HCEC 1CT (cell line): ENCODE results near the gene WFDC1.

Experiments used
- DNase-seq: peaks from one replicate; pipeline ENCODE4 v3.0.0-alpha.2; 2017

Gene WFDC1

GRCh38 chr16:84303516-84303915 is 8.8 kb downstream of the WFDC1 start:
- DNase-seq = no peak

- no peak for DNase-seq
These were observed 11.9 kb downstream of the WFDC1 start for GRCh38 chr16:84306564-84306963.

- no peak for DNase-seq
These were observed 12.7 kb downstream of the WFDC1 start for GRCh38 chr16:84307209-84307954.

- DNase-seq = no peak
These were observed 13.4 kb downstream of the WFDC1 start for GRCh38 chr16:84308120-84308519.

GRCh38 chr16:84310642-84311041 is 16.0 kb downstream of the WFDC1 start:
- no peak for DNase-seq

GRCh38 chr16:84312783-84313382 is 18.2 kb downstream of the WFDC1 start:
- no peak for DNase-seq

GRCh38 chr16:84313921-84314320 is 19.2 kb downstream of the WFDC1 start:
- no peak for DNase-seq

- DNase-seq = no peak
These were observed 19.7 kb downstream of the WFDC1 start for GRCh38 chr16:84314373-84314772.

GRCh38 chr16:84314814-84315213 is 20.1 kb downstream of the WFDC1 start:
- no peak for DNase-seq

- DNase-seq = no peak
These were observed 20.7 kb downstream of the WFDC1 start for GRCh38 chr16:84315422-84315821.

- DNase-seq = no peak
These were observed 23.7 kb downstream of the WFDC1 start for GRCh38 chr16:84318091-84318975.

GRCh38 chr16:84319146-84319760 is 24.6 kb downstream of the WFDC1 start:
- DNase-seq = no peak

- DNase-seq = no peak
These were observed 25.8 kb downstream of the WFDC1 start for GRCh38 chr16:84320511-84320910.

GRCh38 chr16:84321932-84322331 is 27.3 kb downstream of the WFDC1 start:
- DNase-seq = no peak

- DNase-seq = no peak
These were observed 28.1 kb downstream of the WFDC1 start for GRCh38 chr16:84322749-84323148.

GRCh38 chr16:84323606-84324005 is 28.9 kb downstream of the WFDC1 start:
- DNase-seq = no peak

- DNase-seq = no peak
These were observed 30.0 kb downstream of the WFDC1 start for GRCh38 chr16:84324434-84325262.

GRCh38 chr16:84326545-84326944 is 31.9 kb downstream of the WFDC1 start:
- no peak for DNase-seq

GRCh38 chr16:84327926-84328505 is 33.3 kb downstream of the WFDC1 start:
- DNase-seq = no peak

- no peak for DNase-seq
These were observed 34.3 kb downstream of the WFDC1 start for GRCh38 chr16:84329016-84329415.

GRCh38 chr16:84329843-84330684 is 35.4 kb downstream of the WFDC1 start:
- DNase-seq = no peak
